H1 (cell line): Measurements from ENCODE around the gene CGGBP1. TPM values are rescaled to one million over a fixed set of nuclear protein-coding genes. Genes with fewer than 3 reads are reported as not detected.
A peak's percentile ranks its signal among the peaks of the same experiment; 100 is the strongest.

Source experiments
- CTCF ChIA-PET: fragments of 300-600 bp; sonication (Branson Sonifier 250); formaldehyde crosslinking; loops from one replicate; lab custom pipeline; 2021; ENCODE audit not compliant: partially characterized antibody; lab: Charles Lee
- POLR2A ChIA-PET: fragments of 300-600 bp; sonication (Branson Sonifier 250); formaldehyde crosslinking; loops from one replicate; lab custom pipeline; 2021; ENCODE audit warnings: inconsistent platforms; ENCODE audit not compliant: partially characterized antibody; lab: Charles Lee
- DNase-seq, 2 experiments: peaks; one replicate each; pipeline versions ENCODE4 v3.0.0 to v3.0.0-alpha.2; 2010 to 2022; ENCODE audit warnings: low spot score in 2 of 2, low read depth in 1 of 2, mixed read lengths in 1 of 2
- FAIRE-seq: peaks from 2 replicates; lab custom pipeline; 2011; peaks lifted over from hg19 to GRCh38; lab: Jason Lieb, UNC
- H2AFZ ChIP-seq: 2 replicates; pipeline ENCODE4 v1.8.1; 2012; ENCODE audit warnings: low read length, inconsistent platforms
- H2AK5ac ChIP-seq: 2 replicates; pipeline ENCODE4 v1.6.1; 2013; ENCODE audit warnings: low read depth, low read length
- H2BK120ac ChIP-seq: replicated peaks from 2 replicates; pipeline ENCODE3; 2013; ENCODE audit warnings: low read depth, low read length, inconsistent platforms
- H2BK12ac ChIP-seq: 2 replicates; pipeline ENCODE4 v1.6.1; 2013; ENCODE audit warnings: low read depth, low read length
- H2BK15ac ChIP-seq: 2 replicates; pipeline ENCODE4 v1.6.1; 2013; ENCODE audit warnings: low read length
- H2BK20ac ChIP-seq: 2 replicates; pipeline ENCODE4 v1.6.1; 2013; ENCODE audit warnings: low read length
- H2BK5ac ChIP-seq: 2 replicates; pipeline ENCODE4 v1.6.1; 2013; ENCODE audit warnings: low read depth, low read length
- H3K14ac ChIP-seq: 2 replicates; pipeline ENCODE4 v1.6.1; 2013; ENCODE audit warnings: inconsistent platforms; ENCODE audit not compliant: insufficient read length
- H3K18ac ChIP-seq: 2 replicates; pipeline ENCODE4 v1.6.1; 2013; ENCODE audit warnings: low read length; ENCODE audit errors: extremely low read depth
- H3K23ac ChIP-seq: 2 replicates; pipeline ENCODE4 v1.6.1; 2013; ENCODE audit warnings: inconsistent platforms; ENCODE audit not compliant: insufficient read length
- H3K23me2 ChIP-seq: 2 replicates; pipeline ENCODE4 v1.6.1; 2013; ENCODE audit warnings: low read depth, low read length
- H3K27ac ChIP-seq: 2 replicates; pipeline ENCODE4 v1.6.1; 2011; ENCODE audit warnings: low read depth, low read length, inconsistent platforms
- H3K27me3 ChIP-seq, 4 experiments: replicated peaks in 1 of 4; 1 replicate in 1 of 4; 2 replicates in 3 of 4; pipeline versions ENCODE4 v1.6.1 to v1.8.1; 2011 to 2013; ENCODE audit warnings: low read length in 3 of 4, mild to moderate bottlenecking in 3 of 4, inconsistent platforms in 2 of 4, mixed read lengths in 2 of 4, moderate library complexity in 1 of 4; ENCODE audit not compliant: control insufficient read depth in 3 of 4, insufficient read depth in 3 of 4; ENCODE audit errors: extremely low read depth in 1 of 4
- H3K36me3 ChIP-seq, 4 experiments: 2 replicates each; pipeline versions ENCODE4 v1.6.1 to v1.8.1; 2011 to 2013; ENCODE audit warnings: mild to moderate bottlenecking in 4 of 4, low read length in 3 of 4, moderate library complexity in 2 of 4, control low read depth in 1 of 4, inconsistent platforms in 1 of 4; ENCODE audit not compliant: insufficient read depth in 4 of 4, control insufficient read depth in 2 of 4
- H3K4ac ChIP-seq: replicated peaks from 2 replicates; pipeline ENCODE3; 2013; ENCODE audit warnings: low read length, low read depth, mixed read lengths, inconsistent platforms; ENCODE audit not compliant: insufficient read length
- H3K4me1 ChIP-seq, 4 experiments: replicated peaks in 1 of 4; 1 replicate in 1 of 4; 2 replicates in 3 of 4; pipeline versions ENCODE4 v1.6.1 to v1.8.1; 2011 to 2013; ENCODE audit warnings: low read length in 3 of 4, inconsistent platforms in 2 of 4, mixed read lengths in 1 of 4; ENCODE audit not compliant: insufficient read depth in 4 of 4, control insufficient read depth in 3 of 4
- H3K4me2 ChIP-seq, 2 experiments: 2 replicates each; pipeline versions ENCODE4 v1.6.1 to v1.8.1; 2011 to 2013; ENCODE audit warnings: low read depth in 2 of 2, low read length in 2 of 2, control low read depth in 1 of 2, inconsistent platforms in 1 of 2, mild to moderate bottlenecking in 1 of 2; ENCODE audit not compliant: insufficient read depth in 1 of 2
- H3K4me3 ChIP-seq, 4 experiments: fragments of 200-600, 300-600 bp in 1 of 4; sonication (generic), shearing (Covaris generic), sonication (Bioruptor Twin) in 1 of 4; 2 replicates each; pipeline versions ENCODE4 v1.5.1 to v1.8.1; 2011 to 2016; ENCODE audit warnings: low read length in 4 of 4, low read depth in 3 of 4, control low read depth in 2 of 4, inconsistent platforms in 2 of 4, mild to moderate bottlenecking in 2 of 4, mixed read lengths in 1 of 4, moderate library complexity in 1 of 4; ENCODE audit not compliant: insufficient read depth in 2 of 4; ENCODE audit errors: extremely low read depth in 1 of 4
- H3K56ac ChIP-seq: replicated peaks from 2 replicates; pipeline ENCODE3; 2013; ENCODE audit warnings: low read depth, mild to moderate bottlenecking, mixed read lengths, low read length, inconsistent platforms; ENCODE audit not compliant: insufficient read length
- H3K79me1 ChIP-seq: 2 replicates; pipeline ENCODE4 v1.6.1; 2013; ENCODE audit warnings: low read depth, low read length, control low read depth
- H3K79me2 ChIP-seq, 2 experiments: 2 replicates each; pipeline versions ENCODE4 v1.6.1 to v1.8.1; 2012 to 2013; ENCODE audit warnings: low read length in 2 of 2, mild to moderate bottlenecking in 2 of 2, inconsistent platforms in 1 of 2; ENCODE audit not compliant: insufficient read depth in 2 of 2, control insufficient read depth in 1 of 2
- H3K9ac ChIP-seq, 4 experiments: replicated peaks in 1 of 4; 1 replicate in 1 of 4; 2 replicates in 3 of 4; pipeline versions ENCODE4 v1.6.1 to v1.8.1; 2011 to 2013; ENCODE audit warnings: low read depth in 3 of 4, low read length in 3 of 4, control low read depth in 2 of 4, mild to moderate bottlenecking in 2 of 4, moderate library complexity in 2 of 4, inconsistent platforms in 1 of 4; ENCODE audit errors: extremely low read depth in 1 of 4
- H3K9me3 ChIP-seq, 2 experiments: 2 replicates each; pipeline versions ENCODE4 v1.6.1 to v1.8.1; 2012 to 2013; ENCODE audit warnings: mild to moderate bottlenecking in 2 of 2, moderate library complexity in 2 of 2, control low read depth in 1 of 2, inconsistent platforms in 1 of 2, low read depth in 1 of 2, low read length in 1 of 2, mixed read lengths in 1 of 2; ENCODE audit not compliant: insufficient read depth in 2 of 2
- H4K20me1 ChIP-seq, 2 experiments: replicated peaks in 1 of 2; 2 replicates each; pipeline versions ENCODE3 to v1.8.1; 2011 to 2013; ENCODE audit warnings: inconsistent platforms in 2 of 2, low read length in 2 of 2, mild to moderate bottlenecking in 1 of 2; ENCODE audit not compliant: insufficient read depth in 2 of 2, control insufficient read depth in 1 of 2
- H4K5ac ChIP-seq: 2 replicates; pipeline ENCODE4 v1.6.1; 2013; ENCODE audit warnings: low read length, low read depth, mixed read lengths, inconsistent platforms; ENCODE audit not compliant: insufficient read length
- H4K8ac ChIP-seq: 2 replicates; pipeline ENCODE4 v1.8.0; 2013; ENCODE audit warnings: mild to moderate bottlenecking, moderate library complexity, low read length, inconsistent platforms; ENCODE audit not compliant: insufficient read depth; ENCODE audit errors: extremely low read depth
- H4K91ac ChIP-seq: replicated peaks from 2 replicates; pipeline ENCODE3; 2013; ENCODE audit warnings: low read length, mixed read lengths, inconsistent platforms; ENCODE audit not compliant: insufficient read length
- ASH2L ChIP-seq: fragments of 200-600, 300-600 bp; sonication (generic); IDR thresholded peaks from one replicate; pipeline ENCODE4 v1.7.1; 2017; ENCODE audit warnings: low read length
- CHD2 ChIP-seq: IDR thresholded peaks from 2 replicates; pipeline ENCODE4 v1.6.1; 2012; ENCODE audit warnings: low read length, improper control_type of control experiment
- POLR2A ChIP-seq, 2 experiments: IDR thresholded peaks; 1 replicate in 1 of 2; 2 replicates in 1 of 2; pipeline ENCODE4 v1.6.1; 2011; ENCODE audit warnings: low read depth in 2 of 2, low read length in 2 of 2, mild to moderate bottlenecking in 2 of 2; ENCODE audit errors: control extremely low read depth in 1 of 2
- WGBS, 2 experiments: shearing (Covaris generic) in 1 of 2; methylation state at CpG; one replicate each; pipeline versions ENCODE4 v1.1.6 to v1.1.7; 2013 to 2015; ENCODE audit warnings: low lambda C conversion rate in 2 of 2, mixed read lengths in 2 of 2, inconsistent platforms in 1 of 2, low coverage in 1 of 2, missing lambda C conversion rate in 1 of 2; ENCODE audit not compliant: insufficient replicate concordance in 2 of 2, insufficient coverage in 1 of 2, insufficient read length in 1 of 2; ENCODE audit errors: extremely low coverage in 1 of 2, missing lambda C conversion rate in 1 of 2; 5-methylcytosine and 5-hydroxymethylcytosine counted together
- polyA plus RNA-seq, 7 experiments: library from polyadenylated mRNA; depleted of rRNA in 3 of 7; stranded (reverse) in 5 of 7; unstranded in 2 of 7; fragments of >200 nt in 5 of 7; fragments of 200-250 nt in 2 of 7; gene quantifications; 1 replicate in 5 of 7; 2 replicates in 1 of 7; 4 replicates in 1 of 7; pipeline versions ENCODE4 v1.2.1 to v1.2.3, GENCODE V29; 2011 to 2013; ENCODE audit warnings: missing spikeins in 2 of 7, mixed read lengths in 2 of 7
- total RNA-seq: library from RNA; stranded (reverse); fragmentation: NEBNext Ultra II Directional; extraction: Animal tissue kit (Norgen Biotek cat#: 25700); gene quantifications from 2 replicates; pipeline ENCODE4 v1.2.1, GENCODE V29; 2021

CGGBP1 gene
- total and polyA plus RNA-seq, 2 of the 8 experiments (the other 6 are each of a cell fraction or from before 2014, with no cell fraction given) = 22.9 to 61.4 TPM

GRCh38 chr3:88057630-88058305, 1.0 kb downstream of the CGGBP1 start:
- WGBS, 2 experiments = 25% methylated on average over 16 of the region's 16 CpGs; no CpG with 5 or more reads in 1 of the 2 experiments
- peak overlapping the region; percentile 3 to 71 (median 65); a peak in 5 of 7 replicates for H3K9ac ChIP-seq
- no peak overlapping the region for H3K18ac ChIP-seq
- no peak overlapping the region for H2BK20ac ChIP-seq
- no peak overlapping the region for H2BK5ac ChIP-seq
- no peaks in the 10 kb centered on the region for H3K27me3 ChIP-seq
- TF ChIP-seq POLR2A (IDR thresholded peaks at IDR 0.05; ENCODE audit: control extremely low read depth in 1 of 2, low read depth in 2 of 2, low read length in 2 of 2) = peak in 1 of 2 experiments; percentile 0; a peak in 1 of 3 replicates
- TF ChIP-seq ASH2L = peak; percentile 50
- no peak for TF ChIP-seq CHD2
- H3K4me2 ChIP-seq = peak overlapping the region; percentile 69 to 81
- peaks cover 0 to 4% of the 10 kb centered on the region in 2 experiments for H4K20me1 ChIP-seq
- DNase-seq (no peak), FAIRE-seq (peak; percentile 7)
- POLR2A ChIA-PET = interaction anchor here (0.7 to 2.0 kb wide), 3 partner anchors 9 to 265 kb away, joined by 3 to 17 read pairs (median 3); partner anchors contain the start of gene C3orf38
- peaks cover 0 to 30% (median 11%) of the 10 kb centered on the region in 4 experiments; a peak in 6 of 8 replicates for H3K36me3 ChIP-seq
- H4K8ac ChIP-seq = no peak overlapping the region
- CTCF ChIA-PET = no interaction called here
- no peak overlapping the region for H2AK5ac ChIP-seq
- peaks cover 0 to 57% of the 10 kb centered on the region in 2 experiments; a peak in 2 of 4 replicates for H3K79me2 ChIP-seq
- no peak overlapping the region for H3K56ac ChIP-seq
- peaks cover 3% of the 10 kb centered on the region; the same call in 1 of the 2 replicates for H3K79me1 ChIP-seq
- H3K4ac ChIP-seq = no peak overlapping the region
- no peak overlapping the region for H2BK120ac ChIP-seq
- peaks cover 0 to 3% (median 0%) of the 10 kb centered on the region in 4 experiments; a peak in 1 of 7 replicates for H3K4me1 ChIP-seq
- H3K4me3 ChIP-seq = peak overlapping the region; percentile 76 to 96 (median 82)
- H2BK15ac ChIP-seq = no peak overlapping the region
- no peak overlapping the region for H4K91ac ChIP-seq
- 0 out of 2 replicates have a peak overlapping the region, but pooled peaks have one; percentile 34 for H3K27ac ChIP-seq
- H2AFZ ChIP-seq = peak overlapping the region; percentile 68; the same call in 1 of the 2 replicates
- no peaks in the 10 kb centered on the region for H3K9me3 ChIP-seq
- no peak overlapping the region for H2BK12ac ChIP-seq
- H4K5ac ChIP-seq = no peak overlapping the region
- H3K14ac ChIP-seq = no peak overlapping the region
- H3K23me2 ChIP-seq = peaks cover 4% of the 10 kb centered on the region; the same call in 1 of the 2 replicates
- H3K23ac ChIP-seq = no peak overlapping the region
